Stomach (tissue), 9 donors: ENCODE data around the gene PRDX1. TPM values are rescaled to one million over a fixed set of nuclear protein-coding genes. Genes with fewer than 3 reads are reported as not detected.
A peak's percentile ranks its signal among the peaks of the same experiment; 100 is the strongest.

Experiments
- DNase-seq, 2 donors: peaks; one replicate each; pipeline versions ENCODE4 v3.0.0 to v3.0.0-alpha.2; 2013 to 2019
- H3K27ac ChIP-seq, 5 donors: fragments of 200-600 bp in 4 of 5; sonication (generic) in 4 of 5; one replicate each; pipeline ENCODE4 v1.5.1; 2013 to 2019; ENCODE audit warnings: mild to moderate bottlenecking in 1 of 5, moderate library complexity in 1 of 5
- H3K27me3 ChIP-seq, 3 donors: fragments of 200-600 bp; sonication (generic); one replicate each; pipeline ENCODE4 v1.5.1; 2017 to 2019; ENCODE audit warnings: mixed run types in 1 of 3
- H3K36me3 ChIP-seq, 4 donors: fragments of 200-600 bp; sonication (generic); 1 replicate in 3 of 4; 2 replicates in 1 of 4; pipeline ENCODE4 v1.5.1; 2016 to 2019
- H3K4me1 ChIP-seq, 4 donors: fragments of 200-600 bp; sonication (generic); one replicate each; pipeline ENCODE4 v1.5.1; 2016 to 2019
- H3K4me3 ChIP-seq, 4 donors: fragments of 200-600 bp; sonication (generic) in 3 of 4; one replicate each; pipeline ENCODE4 v1.5.1; 2016 to 2019; ENCODE audit warnings: mild to moderate bottlenecking in 1 of 4
- H3K9me3 ChIP-seq, 4 donors: fragments of 200-600 bp; sonication (generic); one replicate each; pipeline ENCODE4 v1.5.1; 2016 to 2019
- EP300 ChIP-seq: sonication (generic); formaldehyde crosslinking; IDR thresholded peaks from one replicate; pipeline ENCODE4 v1.6.1; 2017; ENCODE audit warnings: antibody characterized with exemption
- POLR2A ChIP-seq, 4 donors: fragments of 450-650 bp; IDR thresholded peaks; one replicate each; pipeline ENCODE4 v1.6.1; 2016; ENCODE audit warnings: antibody characterized with exemption in 4 of 4, control low read depth in 2 of 4, mild to moderate bottlenecking in 1 of 4, moderate library complexity in 1 of 4
- POLR2AphosphoS5 ChIP-seq, 3 donors: sonication (generic); formaldehyde crosslinking; IDR thresholded peaks; one replicate each; pipeline ENCODE4 v1.6.1; 2016; ENCODE audit warnings: antibody characterized with exemption in 3 of 3
- WGBS, 5 donors: extraction: QIAGEN DNeasy Blood & Tissue Kit in 3 of 5; methylation state at CpG; one replicate each; pipeline versions ENCODE4 v1.1.5 to v1.1.7; 2013 to 2018; 5-methylcytosine and 5-hydroxymethylcytosine counted together
- intact Hi-C: fragments of 100-400 bp; cut with DNase I; formaldehyde crosslinking; loops from one replicate; pipeline ENCODE4 v1.15.1; 2023; ENCODE audit warnings: low total_unique reads
- polyA plus RNA-seq, 3 donors: library from polyadenylated mRNA; stranded (reverse); fragments of 200-250 nt; gene quantifications; one replicate each; pipeline ENCODE4 v1.2.3, GENCODE V29; 2013
- total RNA-seq, 5 donors: library from RNA; depleted of rRNA; stranded (reverse); fragments of >200 nt; gene quantifications; one replicate each; pipeline versions ENCODE4 v1.1.0 to v1.2.3, GENCODE V29; 2014 to 2016
- TF ChIP-seq, protein P1 (sequence below), 7 experiments: fragments of 450-650 bp in 4 of 7; fragments of 200-600 bp in 3 of 7; sonication (generic) in 3 of 7; IDR thresholded peaks; one replicate each; pipeline ENCODE4 v1.5.1; 2016 to 2019; ENCODE audit warnings: antibody characterized with exemption in 7 of 7, control low read depth in 2 of 7, mild to moderate bottlenecking in 1 of 7
- donor health status: healthy with polysubstance abuse.
- donor health status: Bipolar disorder and iron deficiency.
- donor health status: healthy.

PRDX1 gene
- total and polyA plus RNA-seq, 8 donors = 77.6 to 892 (median 323) TPM

DNA sequence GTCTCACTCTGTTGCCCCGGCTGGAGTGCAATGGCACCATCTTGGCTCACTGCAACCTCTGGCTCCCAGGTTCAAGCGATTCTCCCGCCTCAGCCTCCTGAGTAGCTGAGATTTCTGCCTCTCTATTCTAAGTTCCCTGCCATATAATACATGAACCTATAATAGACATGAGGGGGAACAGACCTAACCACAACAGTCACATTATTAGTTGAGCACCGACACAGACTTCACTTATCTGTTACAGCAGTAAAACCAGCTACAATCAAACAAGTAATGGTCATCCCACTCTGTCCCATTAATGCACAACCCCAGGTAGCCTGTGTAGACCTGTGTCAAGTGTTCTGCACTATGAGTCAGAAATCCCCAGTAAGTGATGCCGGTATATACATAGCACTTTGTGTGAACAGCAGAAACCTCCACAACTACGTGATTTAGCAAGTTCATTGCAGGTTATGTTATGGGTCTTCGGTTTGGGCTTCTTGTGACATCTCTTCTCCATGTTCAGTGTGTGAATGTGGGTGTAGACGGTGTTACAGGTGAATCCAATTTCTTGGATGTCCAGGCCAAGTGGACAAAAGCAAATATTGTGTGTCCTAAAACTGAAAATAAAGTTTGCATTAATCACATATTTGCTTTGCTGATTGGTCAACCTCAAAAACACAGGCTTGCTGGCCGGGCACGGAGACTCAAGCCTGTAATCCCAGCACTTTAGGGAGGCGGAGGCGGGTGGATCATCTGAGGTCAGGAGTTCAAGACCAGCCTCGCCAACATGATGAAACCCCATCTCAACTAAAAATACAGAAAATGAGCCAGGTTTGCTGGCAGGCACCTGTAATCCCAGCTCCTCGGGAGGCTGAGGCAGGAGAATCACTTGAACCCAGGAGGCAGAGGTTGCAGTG is 18.0 kb downstream of the PRDX1 start:
- intact Hi-C loops = no loop called here
- 81 to 90% (median 83%) methylated on average over 14 of the region's 14 CpGs for WGBS, 5 donors
- H3K4me3 ChIP-seq = no peak overlapping the region

DNA sequence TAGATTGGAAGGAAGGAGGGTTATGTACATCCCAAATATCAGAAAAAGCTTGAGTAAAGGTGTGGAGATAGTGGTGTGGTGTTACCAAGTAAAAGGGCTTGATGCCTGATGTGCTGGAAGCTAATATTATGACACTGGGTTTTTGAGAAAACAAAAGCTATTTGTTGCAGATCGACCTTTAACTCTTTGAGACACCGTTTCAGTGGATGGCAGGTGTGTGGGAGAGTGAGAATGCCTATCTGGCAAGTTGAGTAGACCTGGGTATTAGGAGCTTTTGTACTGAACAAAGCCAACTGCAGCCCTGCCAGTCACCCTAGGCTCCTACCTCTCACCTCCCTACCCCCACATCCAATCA is 20.2 kb downstream of the PRDX1 start:
- intact Hi-C loops = no loop called here
- peaks cover 11 to 36% (median 28%) of the 10 kb centered on the region in 4 donors for H3K4me1 ChIP-seq
- no peaks in the 10 kb centered on the region for H3K9me3 ChIP-seq
- H3K36me3 ChIP-seq = peaks cover 0 to 6% (median 0%) of the 10 kb centered on the region in 4 donors
- H3K27me3 ChIP-seq = no peaks in the 10 kb centered on the region
- no peak for TF ChIP-seq EP300
- TF ChIP-seq, protein P1, sequence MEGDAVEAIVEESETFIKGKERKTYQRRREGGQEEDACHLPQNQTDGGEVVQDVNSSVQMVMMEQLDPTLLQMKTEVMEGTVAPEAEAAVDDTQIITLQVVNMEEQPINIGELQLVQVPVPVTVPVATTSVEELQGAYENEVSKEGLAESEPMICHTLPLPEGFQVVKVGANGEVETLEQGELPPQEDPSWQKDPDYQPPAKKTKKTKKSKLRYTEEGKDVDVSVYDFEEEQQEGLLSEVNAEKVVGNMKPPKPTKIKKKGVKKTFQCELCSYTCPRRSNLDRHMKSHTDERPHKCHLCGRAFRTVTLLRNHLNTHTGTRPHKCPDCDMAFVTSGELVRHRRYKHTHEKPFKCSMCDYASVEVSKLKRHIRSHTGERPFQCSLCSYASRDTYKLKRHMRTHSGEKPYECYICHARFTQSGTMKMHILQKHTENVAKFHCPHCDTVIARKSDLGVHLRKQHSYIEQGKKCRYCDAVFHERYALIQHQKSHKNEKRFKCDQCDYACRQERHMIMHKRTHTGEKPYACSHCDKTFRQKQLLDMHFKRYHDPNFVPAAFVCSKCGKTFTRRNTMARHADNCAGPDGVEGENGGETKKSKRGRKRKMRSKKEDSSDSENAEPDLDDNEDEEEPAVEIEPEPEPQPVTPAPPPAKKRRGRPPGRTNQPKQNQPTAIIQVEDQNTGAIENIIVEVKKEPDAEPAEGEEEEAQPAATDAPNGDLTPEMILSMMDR (IDR thresholded peaks at IDR 0.05) = no peak
- TF ChIP-seq POLR2A (IDR thresholded peaks at IDR 0.05) = no peak
- no peak for DNase-seq
- no peak overlapping the region for H3K27ac ChIP-seq
- H3K4me3 ChIP-seq = no peak overlapping the region
- 55 to 72% (median 60%) methylated on average over 2 of the region's 2 CpGs for WGBS, 5 donors

More for the DNA sequence above, 18.0 kb downstream of the PRDX1 start:
- no peak for DNase-seq
- peaks cover 11 to 38% (median 31%) of the 10 kb centered on the region in 4 donors for H3K4me1 ChIP-seq
- no peak overlapping the region for H3K27ac ChIP-seq
- TF ChIP-seq POLR2A (IDR thresholded peaks at IDR 0.05) (no peak), EP300 (no peak), POLR2AphosphoS5 (IDR thresholded peaks at IDR 0.05) (no peak)
- TF ChIP-seq, protein P1 (IDR thresholded peaks at IDR 0.05) = no peak
- H3K36me3 ChIP-seq = peaks cover 0 to 23% (median 10%) of the 10 kb centered on the region in 4 donors
- H3K27me3 ChIP-seq = no peaks in the 10 kb centered on the region
- no peaks in the 10 kb centered on the region for H3K9me3 ChIP-seq

DNA sequence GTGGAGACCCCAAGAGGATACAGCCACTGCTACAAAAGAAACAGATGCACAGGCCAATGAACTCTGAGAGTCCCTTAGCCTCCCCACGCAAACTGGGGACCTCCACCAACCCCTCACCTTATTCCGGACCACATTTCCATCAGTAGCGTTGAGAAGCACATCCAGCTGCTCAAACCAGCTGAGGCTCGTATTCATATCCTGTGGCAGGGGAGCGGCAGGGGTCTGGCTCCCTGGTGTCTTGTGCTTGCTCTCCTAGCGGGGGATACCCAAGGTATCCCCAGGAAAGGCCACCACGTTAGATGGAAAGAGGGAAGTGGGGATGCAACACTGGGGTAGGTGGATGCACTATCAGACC is 22.3 kb downstream of the PRDX1 start:
- TF ChIP-seq, protein P1 (IDR thresholded peaks at IDR 0.05) = no peak
- no peak for TF ChIP-seq POLR2A (IDR thresholded peaks at IDR 0.05)
- no peak for TF ChIP-seq EP300
- no peak for TF ChIP-seq POLR2AphosphoS5 (IDR thresholded peaks at IDR 0.05)
- no peak for DNase-seq
- WGBS, 5 donors = 3 to 5% (median 5%) methylated on average over 7 of the region's 7 CpGs
- Histone ChIP-seq H3K27me3 (no peaks in the 10 kb centered on the region), H3K27ac (peak overlapping the region; percentile 59 to 84 (median 74)), H3K4me3 (peak overlapping the region; percentile 63 to 73 (median 64)), H3K36me3 (peaks cover 0 to 6% (median 0%) of the 10 kb centered on the region in 4 donors), H3K4me1 (peaks cover 11 to 38% (median 28%) of the 10 kb centered on the region in 4 donors), H3K9me3 (no peaks in the 10 kb centered on the region)
- intact Hi-C loops = loop anchor here (10.0 kb wide), 1 partner anchor 485 kb away; the partner anchor contains the start of genes HECTD3 and UROD

DNA sequence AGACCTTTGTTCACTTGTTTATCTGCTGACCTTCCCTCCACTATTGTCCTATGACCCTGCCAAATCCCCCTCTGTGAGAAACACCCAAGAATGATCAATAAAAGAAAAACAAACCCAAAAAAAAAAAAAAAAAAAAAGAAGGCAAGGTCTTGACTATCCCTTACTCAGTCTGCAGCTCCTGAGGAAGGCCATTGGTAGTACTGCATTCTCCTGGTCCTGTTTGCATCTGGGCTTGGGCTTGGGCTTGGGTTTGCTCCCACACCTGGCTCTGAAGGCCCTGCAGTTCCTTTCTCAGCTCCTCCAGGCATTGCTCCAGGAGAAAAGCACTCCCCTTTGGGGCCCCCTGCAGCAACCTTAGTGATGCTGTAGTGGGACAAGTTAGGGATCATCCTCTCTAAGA is 23.4 kb downstream of the PRDX1 start:
- TF ChIP-seq POLR2AphosphoS5 (IDR thresholded peaks at IDR 0.05) = no peak
- no peak for TF ChIP-seq EP300
- TF ChIP-seq, protein P1 (IDR thresholded peaks at IDR 0.05) = no peak
- TF ChIP-seq POLR2A (IDR thresholded peaks at IDR 0.05) = no peak
- no peak overlapping the region for H3K4me3 ChIP-seq
- no peaks in the 10 kb centered on the region for H3K9me3 ChIP-seq
- no peaks in the 10 kb centered on the region for H3K27me3 ChIP-seq
- peaks cover 11 to 38% (median 28%) of the 10 kb centered on the region in 4 donors for H3K4me1 ChIP-seq
- peaks cover 0 to 6% (median 0%) of the 10 kb centered on the region in 4 donors for H3K36me3 ChIP-seq
- H3K27ac ChIP-seq = no peak overlapping the region
- no peak for DNase-seq
- intact Hi-C loops = loop anchor here (10.0 kb wide), 1 partner anchor 483 kb away; the partner anchor contains the start of genes HECTD3 and UROD
